Activated CD4-positive, alpha-beta T cell treated with anti-CD3 and anti-CD28 coated beads, Interleukin-2, amount 10 ng/mL, durations not matched to agents 7 days and 5 days (primary cell): ENCODE data around the gene HAUS3. TPM values are rescaled to one million over a fixed set of nuclear protein-coding genes. Genes with fewer than 3 reads are reported as not detected.

Experiments used
- CTCF ChIA-PET: fragments of 350-600 bp; sonication (Branson Sonifier 250); formaldehyde crosslinking; loops from one replicate; lab custom pipeline; 2021; ENCODE audit warnings: antibody characterized with exemption; lab: Charles Lee
- POLR2A ChIA-PET: fragments of 350-600 bp; sonication (Branson Sonifier 250); formaldehyde crosslinking; loops from one replicate; lab custom pipeline; 2021; ENCODE audit warnings: antibody characterized with exemption; lab: Charles Lee
- DNase-seq: peaks from one replicate; pipeline ENCODE4 v3.0.0-alpha.2; 2020
- H3K27ac Mint-ChIP-seq: one replicate; pipeline ENCODE4 v1.8.0; 2021; ENCODE audit warnings: mild to moderate bottlenecking, moderate library complexity, mixed read lengths
- H3K27me3 Mint-ChIP-seq: one replicate; pipeline ENCODE4 v1.8.0; 2021; ENCODE audit warnings: mixed read lengths
- H3K36me3 Mint-ChIP-seq: one replicate; pipeline ENCODE4 v1.8.0; 2021; ENCODE audit warnings: low read depth, mixed read lengths
- H3K4me1 Mint-ChIP-seq: one replicate; pipeline ENCODE4 v1.8.0; 2021; ENCODE audit warnings: mixed read lengths
- H3K4me3 Mint-ChIP-seq: one replicate; pipeline ENCODE4 v1.8.0; 2021; ENCODE audit warnings: mild to moderate bottlenecking, moderate library complexity, mixed read lengths
- H3K9me3 Mint-ChIP-seq: one replicate; pipeline ENCODE4 v1.8.0; 2021; ENCODE audit warnings: mixed read lengths
- total RNA-seq, 2 experiments: library from RNA; stranded (reverse); gene quantifications; one replicate each; pipeline ENCODE4 v1.2.3, GENCODE V29; 2021

The HAUS3 gene
- total RNA-seq, 2 experiments from 2014 or later = 25.3 to 26.4 TPM

- POLR2A ChIA-PET = no interaction called here
- no peak overlapping the region for H3K27ac Mint-ChIP-seq
Observed at GRCh38 chr4:2266181-2266580, 24.3 kb upstream of the HAUS3 start.

DNA sequence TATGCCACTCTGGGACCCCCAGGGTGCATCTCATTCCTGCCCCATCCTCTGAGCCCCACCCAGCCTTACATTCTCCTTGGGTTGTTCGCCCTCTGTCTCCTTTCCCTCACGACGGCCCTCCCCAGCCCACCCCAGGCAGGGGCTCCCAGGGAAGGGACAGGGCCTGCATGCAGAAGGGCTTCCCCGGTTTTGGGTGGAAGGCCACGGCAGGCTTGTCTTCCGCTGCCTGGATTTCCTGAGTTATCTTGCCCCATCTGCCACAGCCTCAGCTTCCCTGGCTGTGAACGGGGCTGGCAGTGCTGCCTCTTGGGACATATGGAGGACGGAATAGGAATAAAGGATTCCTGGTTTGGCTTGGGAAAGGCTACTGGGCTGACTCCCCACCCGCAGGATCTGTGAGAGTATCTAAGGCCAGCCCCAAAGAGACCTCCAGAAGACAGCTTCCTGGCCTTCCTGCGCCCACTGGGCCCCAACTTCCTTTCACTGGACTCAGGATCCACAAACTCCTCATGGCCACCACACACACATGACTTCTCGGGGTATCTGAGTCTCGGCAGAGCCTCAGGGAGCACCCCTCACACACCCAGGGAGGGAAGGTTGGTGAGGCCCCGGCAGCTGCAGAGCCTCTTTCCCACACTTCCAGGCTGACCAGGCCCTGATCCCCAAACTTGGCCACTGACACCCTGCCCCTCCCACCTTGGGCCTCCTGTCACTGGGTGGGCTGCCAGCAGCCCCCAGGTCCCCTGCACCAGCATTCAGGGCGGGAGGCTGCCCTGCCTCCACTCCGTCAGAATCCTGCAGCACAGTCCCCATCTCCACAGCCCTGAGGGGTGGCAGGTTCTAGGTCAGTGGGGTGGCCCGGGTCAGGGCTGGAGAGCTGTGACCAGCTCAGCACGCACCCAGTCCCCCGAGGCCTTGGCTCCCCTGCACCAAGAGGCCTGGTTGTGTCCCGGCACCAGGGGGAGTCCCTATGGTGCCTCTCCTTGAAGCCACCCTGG lies 23.5 kb upstream of the HAUS3 start:
- ChIA-PET CTCF (interaction anchor here (1.5 to 1.8 kb wide), 2 partner anchors 25 to 148 kb away, joined by 3 to 4 read pairs; no protein-coding TSS in a partner anchor), POLR2A (no interaction called here)
- DNase-seq = no peak
- Mint-ChIP-seq H3K9me3 (no peaks in the 10 kb centered on the region), H3K36me3 (no peaks in the 10 kb centered on the region), H3K4me1 (peaks cover 6% of the 10 kb centered on the region), H3K27ac (peak overlapping the region; percentile 31), H3K4me3 (no peak overlapping the region), H3K27me3 (no peaks in the 10 kb centered on the region)

More at GRCh38 chr4:2266181-2266580, 24.3 kb upstream of the HAUS3 start:
- no peak overlapping the region for H3K4me3 Mint-ChIP-seq
- DNase-seq = no peak
- peaks cover 6% of the 10 kb centered on the region for H3K4me1 Mint-ChIP-seq
- CTCF ChIA-PET = no interaction called here
- no peaks in the 10 kb centered on the region for H3K27me3 Mint-ChIP-seq
- no peaks in the 10 kb centered on the region for H3K36me3 Mint-ChIP-seq
- no peaks in the 10 kb centered on the region for H3K9me3 Mint-ChIP-seq

- H3K4me3 Mint-ChIP-seq = no peak overlapping the region
- H3K36me3 Mint-ChIP-seq = no peaks in the 10 kb centered on the region
- ChIA-PET CTCF (interaction anchor here (0.8 to 1.8 kb wide), 3 partner anchors 11 to 148 kb away, joined by 3 to 4 read pairs (median 4); no protein-coding TSS in a partner anchor), POLR2A (no interaction called here)
- peaks cover 6% of the 10 kb centered on the region for H3K4me1 Mint-ChIP-seq
- DNase-seq = no peak
- no peak overlapping the region for H3K27ac Mint-ChIP-seq
- no peaks in the 10 kb centered on the region for H3K27me3 Mint-ChIP-seq
- H3K9me3 Mint-ChIP-seq = no peaks in the 10 kb centered on the region
Observed at GRCh38 chr4:2264481-2265041, 22.6 kb upstream of the HAUS3 start.

DNA sequence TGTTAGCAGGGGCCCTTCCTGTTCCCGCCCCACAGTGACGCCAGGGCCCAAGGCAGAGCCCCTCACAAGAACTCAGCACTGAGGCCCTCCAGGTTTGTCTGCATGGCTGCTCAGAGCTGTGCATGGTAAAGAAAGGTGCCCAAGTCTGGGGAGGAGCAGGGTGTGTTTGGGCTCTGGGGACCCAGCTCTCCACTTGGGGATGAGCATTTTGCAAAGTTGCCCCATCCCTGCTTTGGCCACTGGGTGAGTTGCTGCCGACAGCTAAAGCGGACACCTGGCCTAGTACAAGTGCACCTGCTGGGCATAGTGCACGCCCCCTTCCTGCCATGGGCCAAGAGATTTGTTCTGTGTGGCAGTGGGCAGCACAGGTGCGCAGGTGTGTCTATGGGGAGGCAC lies 22.0 kb upstream of the HAUS3 start:
- Mint-ChIP-seq H3K27me3 (no peaks in the 10 kb centered on the region), H3K4me1 (peaks cover 6% of the 10 kb centered on the region), H3K36me3 (no peaks in the 10 kb centered on the region), H3K4me3 (peak overlapping the region; percentile 71), H3K9me3 (no peaks in the 10 kb centered on the region), H3K27ac (peak overlapping the region; percentile 87)
- DNase-seq = no peak
- ChIA-PET POLR2A (no interaction called here), CTCF (interaction anchor here (0.8 to 1.8 kb wide), 3 partner anchors 11 to 149 kb away, joined by 3 to 4 read pairs (median 4); no protein-coding TSS in a partner anchor)

GRCh38 chr4:2262944-2263250 lies 21.0 kb upstream of the HAUS3 start:
- H3K27ac Mint-ChIP-seq = peak overlapping the region; percentile 87
- H3K4me3 Mint-ChIP-seq = peak overlapping the region; percentile 71
- peaks cover 6% of the 10 kb centered on the region for H3K4me1 Mint-ChIP-seq
- DNase-seq = no peak
- no peaks in the 10 kb centered on the region for H3K27me3 Mint-ChIP-seq
- POLR2A ChIA-PET = no interaction called here
- no peaks in the 10 kb centered on the region for H3K36me3 Mint-ChIP-seq
- CTCF ChIA-PET = interaction anchor here (0.7 kb wide), 2 partner anchors 482 to 536 kb away, joined by 4 to 5 read pairs; no protein-coding TSS in a partner anchor
- H3K9me3 Mint-ChIP-seq = no peaks in the 10 kb centered on the region

DNA sequence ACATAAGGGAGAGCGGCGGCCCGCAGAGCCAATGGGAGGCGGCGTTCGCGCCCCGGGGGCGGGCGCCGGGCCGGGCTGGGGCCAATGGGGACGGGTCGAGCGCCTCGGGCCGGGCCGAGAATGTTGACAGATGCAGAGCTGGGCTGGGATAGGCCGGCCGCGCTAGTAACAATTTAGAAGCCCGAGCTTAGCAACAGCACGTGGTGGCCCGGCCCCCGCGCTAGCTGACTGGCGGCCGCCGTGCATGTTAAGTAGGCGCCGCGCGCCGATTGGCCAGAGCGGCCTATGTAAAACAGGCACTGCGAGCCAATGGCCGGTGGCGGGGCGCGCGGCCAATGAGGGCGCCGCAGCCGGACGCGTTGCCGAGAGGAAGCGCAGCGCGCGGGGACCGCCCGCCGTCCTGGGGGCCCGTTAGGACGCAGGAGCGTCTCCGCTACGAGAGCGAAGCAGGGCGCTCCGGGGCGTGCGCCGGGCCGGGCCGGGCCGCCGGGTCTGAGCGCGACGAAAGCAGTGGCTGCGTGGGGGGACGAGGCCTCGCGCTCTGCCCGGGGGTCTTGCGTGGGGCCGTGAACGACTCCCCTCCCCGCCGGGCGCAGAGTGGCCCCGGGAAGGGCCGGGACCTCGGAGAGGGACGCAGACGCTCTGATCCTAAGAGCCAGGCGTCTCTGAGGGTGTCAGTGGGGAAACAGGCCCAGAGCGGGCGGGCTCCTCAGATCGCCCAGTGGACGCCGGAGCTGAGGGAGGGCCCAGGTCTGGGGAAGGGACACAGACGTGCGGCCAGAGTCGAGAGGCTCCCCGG lies 20.4 kb upstream of the HAUS3 start:
- Mint-ChIP-seq H3K27ac (peak overlapping the region; percentile 88), H3K4me3 (peak overlapping the region; percentile 71), H3K36me3 (no peaks in the 10 kb centered on the region), H3K4me1 (peaks cover 6% of the 10 kb centered on the region), H3K27me3 (no peaks in the 10 kb centered on the region), H3K9me3 (no peaks in the 10 kb centered on the region)
- ChIA-PET CTCF (interaction anchor here (0.7 to 0.9 kb wide), 2 partner anchors 21 to 536 kb away, joined by 3 to 5 read pairs; partner anchors contain the start of genes HAUS3 and POLN), POLR2A (interaction anchor here (0.9 to 1.0 kb wide), 3 partner anchors 21 to 150 kb away, joined by 3 to 6 read pairs (median 5); partner anchors contain the start of genes HAUS3 and POLN)
- peak; percentile 98 for DNase-seq

- Mint-ChIP-seq H3K27me3 (no peaks in the 10 kb centered on the region), H3K27ac (peak within 1 kb of the TSS; percentile 88), H3K4me3 (peak within 1 kb of the TSS; percentile 71), H3K36me3 (no peaks in the 10 kb centered on the region), H3K9me3 (no peaks in the 10 kb centered on the region), H3K4me1 (peaks cover 6% of the 10 kb centered on the region)
- no peak for DNase-seq
- POLR2A ChIA-PET = interaction anchor here (0.9 to 1.0 kb wide), 3 partner anchors 20 to 151 kb away, joined by 3 to 6 read pairs (median 5); partner anchors contain the start of genes HAUS3 and POLN
- CTCF ChIA-PET = interaction anchor here (0.9 kb wide), 1 partner anchor 20 kb away, joined by 3 read pairs; the partner anchor contains the start of genes HAUS3 and POLN
Observed at GRCh38 chr4:2261853-2262144, 19.9 kb upstream of the HAUS3 start, which contains the start of gene MXD4. Gene MXD4, minus strand, starts transcription at chr4:2262109. Its CDS starts 129 bp downstream, at chr4:2261980.

DNA sequence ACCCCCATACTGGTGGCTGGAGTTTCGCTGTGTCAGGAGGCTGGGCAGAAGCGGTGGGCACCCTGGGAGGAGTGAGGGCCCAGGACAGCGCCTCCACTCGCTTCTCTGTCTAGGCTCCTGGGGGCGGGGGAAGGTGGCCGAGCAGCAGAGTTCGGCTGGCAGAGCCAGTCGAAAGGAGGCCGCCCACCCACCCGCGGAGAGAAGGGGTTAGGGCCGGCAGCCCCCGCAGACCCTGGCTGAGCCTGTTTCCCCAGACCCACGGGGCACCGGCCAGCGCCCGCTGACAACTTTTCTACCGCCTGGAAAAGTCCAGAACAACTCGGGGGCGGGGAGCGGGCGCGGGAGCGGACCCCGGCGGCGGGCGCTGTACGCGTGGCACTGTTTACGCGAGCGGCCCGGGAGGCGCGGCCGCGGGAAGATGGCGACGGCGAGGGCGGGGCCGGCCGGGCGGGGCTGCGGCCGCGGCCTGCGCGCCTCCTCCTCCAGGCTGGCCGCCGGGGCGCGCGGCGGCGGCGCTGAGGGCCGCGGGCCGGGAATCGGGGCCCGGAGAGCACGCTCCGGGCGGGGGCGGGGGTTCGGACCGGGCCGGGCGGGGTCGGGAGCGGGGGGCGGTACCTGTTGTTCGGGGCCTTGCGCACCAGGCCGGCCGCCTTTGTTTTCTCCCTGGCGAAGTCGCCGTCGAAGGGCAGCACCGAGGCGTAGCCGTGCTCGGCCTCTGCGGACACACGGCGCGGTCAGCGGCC lies 19.4 kb upstream of the HAUS3 start:
- DNase-seq = peak; percentile 62
- Mint-ChIP-seq H3K9me3 (no peaks in the 10 kb centered on the region), H3K4me3 (peak overlapping the region; percentile 71), H3K27me3 (no peaks in the 10 kb centered on the region), H3K4me1 (peaks cover 6% of the 10 kb centered on the region), H3K36me3 (no peaks in the 10 kb centered on the region), H3K27ac (peak overlapping the region; percentile 68)
- ChIA-PET CTCF (no interaction called here), POLR2A (no interaction called here)

- H3K4me1 Mint-ChIP-seq = peaks cover 6% of the 10 kb centered on the region
- POLR2A ChIA-PET = no interaction called here
- no peak for DNase-seq
- CTCF ChIA-PET = interaction anchor here (1.2 kb wide), 1 partner anchor 18 kb away, joined by 3 read pairs; the partner anchor contains the start of genes HAUS3 and POLN
- H3K36me3 Mint-ChIP-seq = no peaks in the 10 kb centered on the region
- H3K27me3 Mint-ChIP-seq = no peaks in the 10 kb centered on the region
- peak overlapping the region; percentile 68 for H3K27ac Mint-ChIP-seq
- H3K9me3 Mint-ChIP-seq = no peaks in the 10 kb centered on the region
- peak overlapping the region; percentile 63 for H3K4me3 Mint-ChIP-seq
Observed at GRCh38 chr4:2260344-2261109, 18.6 kb upstream of the HAUS3 start.

DNA sequence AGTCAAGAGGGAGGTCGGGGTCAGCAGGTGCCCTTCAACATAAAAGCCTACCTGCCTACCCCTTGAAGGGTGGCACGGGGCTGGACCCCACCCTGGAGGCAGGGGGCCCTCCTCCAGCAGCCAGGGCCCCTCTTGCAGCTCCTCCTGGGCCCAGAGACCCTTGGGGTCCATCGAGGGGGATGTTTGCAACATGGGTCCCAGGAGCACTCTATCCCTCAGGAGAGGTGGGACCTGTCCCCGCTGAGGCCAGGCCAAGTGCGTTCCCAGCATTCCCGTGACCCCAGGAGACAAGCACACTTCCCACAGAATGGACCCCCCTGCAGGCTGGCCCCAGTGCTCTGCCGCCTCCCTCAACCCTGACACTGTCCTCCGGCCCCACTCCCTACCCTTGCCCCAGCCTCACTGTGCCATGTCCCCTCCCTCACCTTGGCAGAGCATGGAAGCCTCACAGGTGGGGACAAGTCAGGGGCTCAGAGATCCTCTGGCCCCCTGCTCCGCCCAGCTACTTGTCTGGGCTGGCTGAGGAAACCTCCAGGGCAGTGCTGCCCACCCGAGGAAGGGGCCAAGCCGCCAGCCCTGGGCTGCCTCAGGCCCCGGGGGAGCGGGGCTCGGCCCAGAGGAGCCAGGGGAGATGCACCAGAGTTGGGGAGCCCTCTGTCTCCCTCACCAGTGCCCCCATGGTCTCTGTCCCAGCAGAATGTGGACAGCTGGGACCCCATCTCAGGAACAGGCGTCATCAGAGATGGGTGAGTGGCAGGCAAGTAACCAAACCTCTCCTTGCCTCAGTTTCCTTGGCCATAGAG lies 17.8 kb upstream of the HAUS3 start:
- H3K9me3 Mint-ChIP-seq = no peaks in the 10 kb centered on the region
- ChIA-PET POLR2A (no interaction called here), CTCF (interaction anchor here (1.2 kb wide), 1 partner anchor 18 kb away, joined by 3 read pairs; the partner anchor contains the start of genes HAUS3 and POLN)
- peak overlapping the region; percentile 13 for H3K27ac Mint-ChIP-seq
- peaks cover 6% of the 10 kb centered on the region for H3K4me1 Mint-ChIP-seq
- no peaks in the 10 kb centered on the region for H3K27me3 Mint-ChIP-seq
- H3K36me3 Mint-ChIP-seq = no peaks in the 10 kb centered on the region
- peak overlapping the region; percentile 43 for H3K4me3 Mint-ChIP-seq
- DNase-seq = no peak
